GM19099 (cell line): Measurements from ENCODE around the gene TMX2.

Experiments
- POLR2A ChIP-seq: IDR thresholded peaks from 3 replicates; pipeline ENCODE4 v1.6.1; 2011; ENCODE audit warnings: low read depth; ENCODE audit not compliant: insufficient read length; ENCODE audit errors: extremely low read depth

The TMX2 gene

DNA sequence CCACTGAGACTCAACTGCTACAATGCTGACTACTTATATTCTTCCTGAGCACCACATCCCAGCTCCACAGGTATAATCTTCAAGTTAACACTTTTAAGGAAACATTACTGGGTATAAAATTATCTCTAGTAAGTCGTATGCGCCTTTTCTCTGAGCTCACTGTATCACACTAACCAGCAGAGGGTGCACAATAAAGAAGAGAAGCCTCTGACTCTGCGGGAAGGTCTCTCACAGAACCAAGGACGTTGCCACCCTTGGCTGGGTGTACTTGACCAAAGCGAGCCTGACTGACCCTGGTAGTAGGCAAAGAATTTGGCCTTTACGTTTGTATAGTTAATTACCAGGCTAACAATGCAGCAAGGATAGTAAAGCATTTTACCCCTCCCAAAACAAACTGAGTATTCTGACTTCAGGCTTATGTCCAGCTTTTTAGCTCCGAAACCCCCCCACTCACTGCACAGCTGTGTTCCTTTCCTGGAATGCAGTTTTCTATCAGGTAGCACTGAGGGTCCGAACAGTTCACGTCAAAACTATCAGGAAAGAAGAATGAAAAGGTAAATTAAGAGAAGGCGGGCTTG is 39.4 kb downstream of the TMX2 start, which contains the start of gene BTBD18:
BTBD18 (minus strand) TSS at position 144 of the 578 bp plus-strand sequence. CDS start 631 bp downstream, outside the sequence.
- no peak for TF ChIP-seq POLR2A

DNA sequence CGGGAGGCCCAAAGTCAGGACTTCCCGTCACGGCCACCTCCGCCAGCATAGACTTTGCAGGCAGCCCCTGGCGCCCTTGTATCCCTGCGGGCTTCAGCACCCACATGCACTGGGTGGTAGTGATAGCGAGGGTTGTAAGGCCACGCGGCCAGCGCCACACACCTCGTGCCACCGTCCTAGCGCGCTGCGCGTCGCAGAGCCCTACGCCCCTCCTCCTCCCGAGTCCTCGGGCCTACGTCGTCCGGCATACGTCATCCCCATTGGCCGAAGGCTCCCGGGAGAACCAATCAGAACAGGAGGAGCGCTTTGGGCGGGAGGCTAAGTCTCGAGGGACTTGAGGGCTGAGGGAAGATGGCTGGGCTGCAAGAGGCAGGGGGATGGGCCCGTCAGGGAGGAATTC is 40.6 kb downstream of the TMX2 start:
- no peak for TF ChIP-seq POLR2A

DNA sequence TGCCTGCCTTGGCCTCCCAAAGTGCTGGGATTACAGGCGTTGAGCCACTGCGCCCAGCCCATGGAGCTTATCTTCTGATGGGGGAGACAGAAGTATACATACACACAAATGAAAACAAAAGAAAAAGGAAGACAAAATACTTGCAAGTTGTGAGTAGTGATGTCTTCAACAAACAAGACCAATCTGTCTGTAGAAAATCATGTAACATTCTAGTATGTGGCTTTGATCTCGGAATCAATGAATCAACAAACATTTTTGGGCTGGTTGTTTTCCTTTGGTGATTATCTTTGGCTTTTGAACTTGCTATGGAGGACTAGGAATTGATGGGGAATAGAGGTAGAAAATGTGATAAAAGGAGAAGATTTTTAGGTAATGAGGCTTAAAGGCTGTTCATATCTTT is 45.8 kb downstream of the TMX2 start:
- no peak for TF ChIP-seq POLR2A

DNA sequence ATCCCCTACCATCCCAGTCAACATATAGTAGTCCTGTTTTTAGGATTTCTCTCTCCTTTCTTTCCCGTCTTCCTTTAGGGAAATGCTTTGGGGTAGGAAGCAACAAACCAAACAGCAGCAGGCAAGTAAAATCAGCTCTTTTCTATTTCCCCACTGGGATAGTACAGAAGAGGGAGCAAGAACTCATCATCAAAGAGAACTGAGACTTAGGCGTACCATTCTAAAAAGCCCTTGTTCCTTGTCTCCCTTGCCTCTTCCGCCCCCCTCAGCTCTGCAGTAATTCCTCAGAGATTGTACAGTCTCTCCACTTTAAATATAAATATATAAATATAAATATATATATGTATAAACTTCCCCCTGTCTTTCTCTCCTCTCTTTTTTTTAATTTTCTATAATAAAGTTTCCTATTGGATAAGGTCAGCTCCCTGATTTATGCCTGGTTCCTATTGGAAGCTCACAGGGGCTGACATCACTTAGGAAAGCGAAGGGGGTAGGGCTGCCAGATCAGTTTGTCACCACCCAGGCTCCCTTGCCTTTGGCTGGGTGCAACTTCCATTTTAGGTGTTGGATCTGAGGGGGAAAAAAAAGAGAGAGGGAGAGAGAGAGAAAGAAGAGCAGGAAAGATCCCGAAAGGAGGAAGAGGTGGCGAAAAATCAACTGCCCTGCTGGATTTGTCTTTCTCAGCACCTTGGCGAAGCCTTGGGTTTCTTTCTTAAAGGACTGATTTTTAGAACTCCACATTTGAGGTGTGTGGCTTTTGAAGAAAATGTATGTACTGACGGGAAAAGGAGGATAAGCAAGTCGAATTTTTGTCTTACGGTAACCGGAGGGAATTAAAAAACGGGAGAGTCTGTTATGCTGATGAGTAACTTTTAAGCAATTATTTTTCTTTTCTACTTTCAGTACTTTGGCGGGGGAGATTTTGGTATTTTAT is 49.2 kb downstream of the TMX2 start, which contains the start of gene CTNND1:
CTNND1 (plus strand) TSS at position 502 of the 934 bp plus-strand sequence. CDS start 29,677 bp downstream, outside the sequence.
- peak; percentile 60 for TF ChIP-seq POLR2A

DNA sequence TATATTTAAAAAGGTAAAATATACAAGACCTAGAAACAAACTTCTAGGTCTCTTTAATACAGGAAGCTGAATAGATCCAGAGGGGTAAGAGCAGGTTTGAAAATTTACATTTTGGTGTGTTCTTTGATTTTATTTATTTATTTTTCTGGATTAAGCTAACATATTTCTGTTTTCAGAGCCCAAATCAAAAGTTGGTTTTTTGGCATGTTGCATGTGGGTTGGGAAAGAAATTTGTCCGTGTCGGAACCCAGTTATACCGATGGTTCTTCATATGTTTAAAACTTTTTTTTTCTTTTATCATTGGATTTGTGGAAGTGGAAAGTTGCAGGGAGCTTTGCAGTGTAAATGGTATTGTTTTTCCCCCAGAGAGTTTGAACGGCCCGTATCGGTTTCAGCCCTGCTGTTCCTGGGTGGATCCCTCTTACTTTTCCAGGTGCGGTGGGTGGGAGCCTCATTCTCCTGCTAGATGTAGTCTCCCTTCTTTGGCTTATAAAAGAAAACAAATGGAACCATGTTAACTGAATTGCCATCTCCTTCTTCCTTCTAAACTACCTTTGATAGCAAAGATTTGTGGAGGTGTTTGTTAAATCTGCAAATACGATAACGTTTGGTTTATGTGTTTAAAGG is 50.0 kb downstream of the TMX2 start:
- no peak for TF ChIP-seq POLR2A

DNA sequence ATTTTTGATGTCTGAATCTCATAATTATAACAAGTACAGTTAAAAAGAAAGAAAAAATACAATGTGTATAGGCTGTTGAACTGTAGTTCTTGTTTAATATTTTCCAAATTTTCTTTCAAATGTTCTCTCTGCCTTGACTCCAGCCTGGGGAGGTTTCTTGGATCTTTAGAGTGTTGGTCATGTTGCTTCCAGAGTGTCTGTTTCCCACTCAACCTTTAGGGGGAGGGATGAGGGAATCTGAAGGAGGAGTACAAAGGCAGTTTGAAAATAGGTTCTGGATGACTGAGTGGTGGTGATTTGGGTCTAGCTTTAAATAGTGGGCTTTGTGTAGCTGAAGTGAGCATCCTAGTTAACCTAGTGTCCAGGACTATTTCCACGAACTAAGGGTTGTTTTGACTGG is 51.2 kb downstream of the TMX2 start:
- TF ChIP-seq POLR2A = no peak

DNA sequence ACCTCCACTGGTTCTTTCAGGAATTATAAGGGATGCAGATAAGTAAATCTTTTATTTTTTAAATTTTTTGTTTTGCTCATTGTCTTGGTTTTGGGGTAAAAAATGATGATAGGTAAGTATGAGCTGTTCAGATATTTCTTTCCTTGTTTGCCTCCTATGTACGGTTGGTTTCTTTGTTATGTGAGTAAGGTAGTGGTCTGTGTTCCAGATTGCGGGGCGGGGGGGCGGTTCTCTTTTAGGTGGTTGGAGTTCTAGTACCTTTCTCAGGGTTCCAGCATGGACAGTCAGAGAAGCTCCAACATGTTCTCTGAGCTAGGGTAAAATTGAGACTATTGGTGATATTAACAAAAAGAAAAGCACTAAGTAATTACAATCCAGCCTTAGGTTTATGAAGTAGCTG is 51.6 kb downstream of the TMX2 start:
- TF ChIP-seq POLR2A = no peak

DNA sequence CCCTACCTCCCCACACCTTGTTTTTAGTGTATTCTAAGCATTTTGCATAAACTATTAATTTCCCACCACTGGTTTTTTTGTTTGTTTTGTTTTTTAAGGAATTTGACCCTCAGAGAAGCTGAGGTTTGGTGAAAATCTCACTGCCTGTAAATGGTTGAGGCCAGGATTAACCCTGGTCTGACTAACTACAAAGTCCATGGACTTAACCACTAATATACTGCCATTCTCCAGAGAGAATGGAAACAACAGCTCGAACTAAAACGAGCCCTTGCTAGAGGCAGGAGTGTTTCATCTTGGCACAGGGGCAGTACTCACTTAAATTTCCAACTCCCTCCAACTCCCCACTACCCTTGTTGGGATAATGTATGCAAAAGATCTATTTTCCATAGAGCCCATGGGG is 52.2 kb downstream of the TMX2 start:
- TF ChIP-seq POLR2A = no peak

DNA sequence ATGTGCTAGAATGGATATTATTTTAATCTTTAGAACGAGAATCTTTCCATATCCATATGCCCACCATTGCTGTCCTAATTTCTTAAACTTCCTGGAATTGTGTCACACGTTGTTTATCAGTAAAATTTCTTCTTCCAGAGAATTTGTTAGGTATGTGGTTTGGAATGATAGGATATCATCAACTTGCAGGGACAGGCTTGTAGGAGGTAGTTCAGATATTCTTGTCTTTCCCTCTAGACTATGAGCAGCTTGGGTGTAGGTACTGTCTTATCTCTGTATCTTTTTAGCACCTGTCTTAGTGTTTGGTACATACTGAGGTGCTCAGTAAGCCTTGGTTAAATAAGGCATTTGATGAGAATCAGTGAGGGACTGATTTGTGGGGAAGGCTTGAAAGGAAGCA is 52.6 kb downstream of the TMX2 start:
- TF ChIP-seq POLR2A = no peak

DNA sequence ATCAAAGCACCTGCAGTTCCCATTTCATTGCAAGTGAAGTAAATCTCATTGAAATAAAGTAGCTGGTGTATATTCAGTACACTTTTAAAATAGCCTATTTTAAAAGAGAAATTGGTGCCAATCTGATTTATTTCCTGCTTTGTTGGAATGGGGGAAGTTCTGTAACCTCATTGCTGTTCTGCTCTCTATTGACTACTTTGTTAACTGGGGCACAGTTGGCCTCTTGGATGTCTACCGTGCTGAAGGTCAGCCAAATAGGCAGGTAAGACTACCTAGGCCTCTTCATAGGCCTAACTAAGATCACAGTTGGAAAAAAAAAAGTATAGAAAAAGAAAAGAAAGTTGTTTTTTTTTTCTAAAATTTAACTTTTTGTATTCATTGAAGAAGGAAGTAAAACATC is 58.4 kb downstream of the TMX2 start:
- no peak for TF ChIP-seq POLR2A

DNA sequence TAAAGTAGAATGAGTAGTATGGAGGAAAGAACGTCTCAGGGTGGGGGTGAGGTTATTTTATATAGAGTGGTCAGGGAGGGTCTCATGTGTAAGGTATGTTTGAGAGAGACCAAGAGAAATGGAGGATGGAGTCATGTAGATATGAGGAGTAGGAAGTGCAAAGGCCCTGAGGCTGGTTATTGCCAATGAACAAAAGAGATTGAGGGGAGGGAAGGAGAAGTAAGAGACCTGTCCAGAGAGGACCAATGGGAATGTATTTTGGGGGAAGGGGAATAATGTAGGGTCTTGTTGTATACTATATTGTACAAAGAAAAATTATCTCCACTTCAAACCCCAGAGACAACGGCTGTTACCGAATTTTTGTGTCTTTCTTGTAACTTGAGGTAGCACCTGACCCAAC is 59.0 kb downstream of the TMX2 start:
- TF ChIP-seq POLR2A = no peak

DNA sequence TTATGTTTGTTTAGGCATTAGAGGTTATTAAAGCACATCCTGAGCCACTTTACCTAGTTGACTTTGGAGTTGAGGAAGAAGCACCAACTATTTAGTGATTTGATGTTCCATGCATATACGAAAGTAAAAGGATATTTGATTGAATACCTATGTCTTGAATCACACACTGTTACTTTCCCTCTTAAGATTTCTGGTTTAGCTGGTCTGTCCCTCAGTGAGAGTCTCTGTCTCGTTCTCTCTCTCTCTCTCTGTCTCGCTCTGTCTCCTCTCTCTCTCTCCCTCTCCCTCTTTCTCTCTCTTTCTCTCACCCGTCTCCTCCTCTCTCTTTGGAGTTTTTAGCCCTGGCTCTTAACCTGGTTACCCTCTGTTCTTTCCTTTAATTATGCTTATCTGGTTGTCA is 60.2 kb downstream of the TMX2 start:
- TF ChIP-seq POLR2A = no peak

DNA sequence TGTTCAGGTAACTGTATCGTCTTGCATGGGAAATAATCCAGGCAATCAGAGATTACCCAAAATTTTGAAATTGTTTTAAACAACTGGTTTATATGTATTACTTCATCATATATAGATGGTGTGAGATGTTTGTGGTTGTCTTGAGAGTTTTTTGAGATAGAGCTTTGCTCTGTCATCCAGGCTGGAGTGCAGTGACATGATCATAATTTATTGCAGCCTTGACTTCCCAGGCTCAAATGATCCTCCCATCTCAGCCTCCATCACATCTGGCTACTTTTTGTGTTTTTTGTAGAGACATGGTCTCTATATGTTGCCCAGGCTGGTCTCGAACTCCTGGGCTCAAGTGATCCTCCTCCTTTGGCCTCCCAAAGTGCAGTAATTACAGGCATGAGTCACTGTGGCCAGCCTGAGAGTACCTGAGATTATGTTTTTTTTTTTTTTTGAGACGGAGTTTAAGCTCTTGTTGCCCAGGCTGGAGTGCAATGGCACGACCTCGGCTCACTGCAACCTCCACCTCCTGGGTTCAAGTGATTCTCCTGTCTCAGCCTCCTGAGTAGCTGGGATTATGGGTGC is 60.7 kb downstream of the TMX2 start:
- no peak for TF ChIP-seq POLR2A

DNA sequence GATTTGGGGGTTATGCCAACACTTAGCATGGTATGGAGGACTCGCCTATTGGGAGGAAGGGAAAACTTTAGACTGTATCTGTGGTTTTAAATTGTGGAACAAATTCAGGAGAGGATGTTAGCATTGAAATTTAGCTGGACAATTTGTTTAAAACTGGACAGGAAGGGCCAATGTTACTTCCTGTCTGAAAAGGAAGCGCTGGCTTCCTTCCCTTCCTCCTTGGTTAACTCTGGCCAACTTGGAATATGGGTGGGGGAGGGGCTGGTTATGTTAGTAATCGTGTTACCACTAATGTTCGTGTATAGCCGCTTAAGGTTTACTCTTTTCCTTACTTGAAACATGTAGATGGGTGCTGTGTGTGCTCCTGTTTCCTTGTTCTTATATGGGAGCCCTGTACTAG is 63.1 kb downstream of the TMX2 start:
- no peak for TF ChIP-seq POLR2A

DNA sequence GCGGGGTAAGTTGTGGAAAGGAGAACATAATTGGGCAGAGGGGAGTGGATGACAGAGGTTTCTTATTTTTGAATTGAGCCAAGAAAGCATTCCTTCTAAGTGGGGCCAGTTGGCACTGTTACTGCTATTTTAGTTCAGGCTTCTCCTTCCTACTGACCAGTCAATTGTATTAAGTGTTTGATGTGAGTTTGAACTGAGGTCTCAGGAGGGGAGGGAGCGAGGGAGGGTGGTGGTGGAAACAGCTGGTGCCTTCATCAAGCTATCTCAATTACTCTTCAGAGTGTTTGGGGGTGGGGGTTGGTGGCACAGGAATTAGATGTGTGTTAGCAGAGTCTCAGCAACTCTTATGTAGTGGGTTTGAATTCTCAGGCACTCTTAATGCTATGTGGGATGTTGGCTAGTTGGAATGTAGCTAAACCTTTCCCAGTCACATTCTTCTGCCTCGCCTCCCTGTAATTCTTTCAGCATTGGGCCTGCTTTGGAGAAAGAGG is 63.7 kb downstream of the TMX2 start:
- no peak for TF ChIP-seq POLR2A
